BLaER1 (cell line): Measurements from ENCODE around the gene NIN.

Source experiments
- H3K27ac ChIP-seq: shearing (Covaris generic); formaldehyde crosslinking; 2 replicates; pipeline ENCODE4 v1.8.1; 2022
- H3K27me3 ChIP-seq: shearing (Covaris generic); formaldehyde crosslinking; 2 replicates; pipeline ENCODE4 v1.8.1; 2022
- H3K36me3 ChIP-seq: shearing (Covaris generic); formaldehyde crosslinking; 2 replicates; pipeline ENCODE4 v1.8.1; 2022
- H3K4me1 ChIP-seq: shearing (Covaris generic); formaldehyde crosslinking; 2 replicates; pipeline ENCODE4 v1.8.1; 2022
- H3K4me2 ChIP-seq: shearing (Covaris generic); formaldehyde crosslinking; 2 replicates; pipeline ENCODE4 v1.8.1; 2022
- H3K4me3 ChIP-seq: shearing (Covaris generic); formaldehyde crosslinking; 2 replicates; pipeline ENCODE4 v1.8.1; 2022
- H3K9ac ChIP-seq: shearing (Covaris generic); formaldehyde crosslinking; 2 replicates; pipeline ENCODE4 v1.8.1; 2022
- H3K9me3 ChIP-seq: shearing (Covaris generic); formaldehyde crosslinking; 2 replicates; pipeline ENCODE4 v1.8.1; 2022
- H4K20me1 ChIP-seq: shearing (Covaris generic); formaldehyde crosslinking; 2 replicates; pipeline ENCODE4 v1.8.1; 2022
- Cebpa-rat ChIP-seq: shearing (Covaris generic); IDR thresholded peaks from 2 replicates; pipeline ENCODE4 v1.8.1; 2022

Gene NIN

GRCh38 chr14:50784683-50785456 is 46.1 kb downstream of the NIN start:
- H3K36me3 ChIP-seq, result peaks cover 39% of the 10 kb centered on the region
- TF ChIP-seq Cebpa-rat, result no peak
- peak overlapping the region; percentile 68 for H3K9ac ChIP-seq
- peaks cover 73% of the 10 kb centered on the region for H3K4me1 ChIP-seq
- peak overlapping the region; percentile 96 for H3K4me2 ChIP-seq
- H3K4me3 ChIP-seq, result peak overlapping the region; percentile 46
- H3K9me3 ChIP-seq, result no peaks in the 10 kb centered on the region
- peak overlapping the region; percentile 81 for H3K27ac ChIP-seq
- no peaks in the 10 kb centered on the region for H3K27me3 ChIP-seq
- H4K20me1 ChIP-seq, result no peaks in the 10 kb centered on the region

GRCh38 chr14:50783563-50783962 is 47.4 kb downstream of the NIN start:
- Histone ChIP-seq H3K36me3 (peaks cover 40% of the 10 kb centered on the region), H3K27ac (peak overlapping the region; percentile 81; the same call in 1 of the 2 replicates), H4K20me1 (no peaks in the 10 kb centered on the region), H3K27me3 (no peaks in the 10 kb centered on the region), H3K9ac (no peak overlapping the region), H3K9me3 (no peaks in the 10 kb centered on the region), H3K4me1 (peaks cover 73% of the 10 kb centered on the region), H3K4me3 (no peak overlapping the region), H3K4me2 (peak overlapping the region; percentile 96)
- TF ChIP-seq Cebpa-rat, result no peak

- no peaks in the 10 kb centered on the region for H4K20me1 ChIP-seq
- H3K9me3 ChIP-seq, result no peaks in the 10 kb centered on the region
- TF ChIP-seq Cebpa-rat, result no peak
- H3K27ac ChIP-seq, result no peak overlapping the region
- H3K4me3 ChIP-seq, result no peak overlapping the region
- H3K36me3 ChIP-seq, result peaks cover 58% of the 10 kb centered on the region
- no peak overlapping the region for H3K9ac ChIP-seq
- H3K4me1 ChIP-seq, result peaks cover 48% of the 10 kb centered on the region
- no peaks in the 10 kb centered on the region for H3K27me3 ChIP-seq
- H3K4me2 ChIP-seq, result no peak overlapping the region
Measured at GRCh38 chr14:50780393-50780792, 50.6 kb downstream of the NIN start.

- H3K9me3 ChIP-seq, result no peaks in the 10 kb centered on the region
- peaks cover 68% of the 10 kb centered on the region for H3K36me3 ChIP-seq
- no peak overlapping the region for H3K9ac ChIP-seq
- H3K4me1 ChIP-seq, result peaks cover 41% of the 10 kb centered on the region
- H3K27me3 ChIP-seq, result no peaks in the 10 kb centered on the region
- 0 out of 2 replicates have a peak, but pooled peaks cover under 1% of the 10 kb centered on the region for H4K20me1 ChIP-seq
- H3K4me3 ChIP-seq, result no peak overlapping the region
- H3K27ac ChIP-seq, result peak overlapping the region; percentile 61
- no peak for TF ChIP-seq Cebpa-rat
- H3K4me2 ChIP-seq, result peak overlapping the region; percentile 28
Measured at GRCh38 chr14:50778721-50779483, 52.1 kb downstream of the NIN start.

GRCh38 chr14:50776522-50776921 is 54.4 kb downstream of the NIN start:
- Histone ChIP-seq H3K4me2 (no peak overlapping the region), H3K27ac (no peak overlapping the region), H3K36me3 (peaks cover 75% of the 10 kb centered on the region), H3K9ac (no peak overlapping the region), H3K4me1 (peaks cover 31% of the 10 kb centered on the region), H3K27me3 (no peaks in the 10 kb centered on the region), H4K20me1 (0 out of 2 replicates have a peak, but pooled peaks cover 5% of the 10 kb centered on the region), H3K4me3 (no peak overlapping the region), H3K9me3 (no peaks in the 10 kb centered on the region)
- no peak for TF ChIP-seq Cebpa-rat

GRCh38 chr14:50775357-50775756 is 55.6 kb downstream of the NIN start:
- Histone ChIP-seq H3K9me3 (no peaks in the 10 kb centered on the region), H3K4me1 (peaks cover 31% of the 10 kb centered on the region), H3K27me3 (no peaks in the 10 kb centered on the region), H3K9ac (no peak overlapping the region), H3K4me3 (no peak overlapping the region), H4K20me1 (0 out of 2 replicates have a peak, but pooled peaks cover 5% of the 10 kb centered on the region), H3K36me3 (peaks cover 75% of the 10 kb centered on the region), H3K27ac (no peak overlapping the region), H3K4me2 (no peak overlapping the region)
- no peak for TF ChIP-seq Cebpa-rat

GRCh38 chr14:50774542-50775267 is 56.3 kb downstream of the NIN start:
- no peak overlapping the region for H3K4me2 ChIP-seq
- no peaks in the 10 kb centered on the region for H3K27me3 ChIP-seq
- no peak for TF ChIP-seq Cebpa-rat
- H3K4me1 ChIP-seq, result peaks cover 26% of the 10 kb centered on the region
- H3K9me3 ChIP-seq, result no peaks in the 10 kb centered on the region
- no peak overlapping the region for H3K9ac ChIP-seq
- no peak overlapping the region for H3K27ac ChIP-seq
- H3K4me3 ChIP-seq, result no peak overlapping the region
- H3K36me3 ChIP-seq, result peaks cover 75% of the 10 kb centered on the region
- 0 out of 2 replicates have a peak, but pooled peaks cover 5% of the 10 kb centered on the region for H4K20me1 ChIP-seq

- H3K36me3 ChIP-seq, result peaks cover 83% of the 10 kb centered on the region
- no peak overlapping the region for H3K9ac ChIP-seq
- H3K27ac ChIP-seq, result no peak overlapping the region
- 0 out of 2 replicates have a peak, but pooled peaks cover 5% of the 10 kb centered on the region for H4K20me1 ChIP-seq
- peaks cover 18% of the 10 kb centered on the region for H3K4me1 ChIP-seq
- no peak for TF ChIP-seq Cebpa-rat
- no peak overlapping the region for H3K4me2 ChIP-seq
- H3K27me3 ChIP-seq, result no peaks in the 10 kb centered on the region
- H3K4me3 ChIP-seq, result no peak overlapping the region
- no peaks in the 10 kb centered on the region for H3K9me3 ChIP-seq
Measured at GRCh38 chr14:50773632-50774541, 57.1 kb downstream of the NIN start.

GRCh38 chr14:50772412-50772811 is 58.5 kb downstream of the NIN start:
- H3K9ac ChIP-seq, result no peak overlapping the region
- 0 out of 2 replicates have a peak, but pooled peaks cover 5% of the 10 kb centered on the region for H4K20me1 ChIP-seq
- TF ChIP-seq Cebpa-rat, result no peak
- H3K36me3 ChIP-seq, result peaks cover 95% of the 10 kb centered on the region
- no peaks in the 10 kb centered on the region for H3K27me3 ChIP-seq
- H3K9me3 ChIP-seq, result no peaks in the 10 kb centered on the region
- H3K4me1 ChIP-seq, result peaks cover 8% of the 10 kb centered on the region; the same call in 1 of the 2 replicates
- no peak overlapping the region for H3K27ac ChIP-seq
- no peak overlapping the region for H3K4me2 ChIP-seq
- H3K4me3 ChIP-seq, result no peak overlapping the region
